GM03348 (cell line): Measurements from ENCODE around the gene ZNF732.
"Not testable (repeated sequence)": the region's sequence is repeated elsewhere in the genome, so short reads cannot be mapped to it uniquely, and the experiment has no call there.

ENCODE experiments used
- DNase-seq: peaks from one replicate; pipeline ENCODE4 v3.0.0; 2012; ENCODE audit warnings: low spot score

The ZNF732 gene

GRCh38 chr4:304969-305680 is at the start of gene ZNF732:
ZNF732 (minus strand) TSS chr4:305474; CDS start chr4:305310, 164 bp downstream.
- peak; percentile 36 for DNase-seq

GRCh38 chr4:340011-340410 is 34.7 kb upstream of the ZNF732 start:
- no peak for DNase-seq

- DNase-seq, result no peak
Observed at GRCh38 chr4:338759-339097, 33.5 kb upstream of the ZNF732 start.

- DNase-seq, result peak; percentile 58
Observed at GRCh38 chr4:337932-338758, 32.9 kb upstream of the ZNF732 start.

GRCh38 chr4:337143-337931 is 32.1 kb upstream of the ZNF732 start, which contains the start of gene ZNF141:
ZNF141 (plus strand) TSS chr4:337814; CDS start chr4:337984, 170 bp downstream.
- peak; percentile 99 for DNase-seq

- no peak for DNase-seq
Observed at GRCh38 chr4:336893-337142, 31.5 kb upstream of the ZNF732 start.

GRCh38 chr4:336099-336892 is 31.0 kb upstream of the ZNF732 start:
- peak; percentile 59 for DNase-seq

- no peak for DNase-seq
Observed at GRCh38 chr4:335515-335914, 30.2 kb upstream of the ZNF732 start.

- no peak for DNase-seq
Observed at GRCh38 chr4:328729-329128, 23.5 kb upstream of the ZNF732 start.

GRCh38 chr4:314296-314903 is 9.1 kb upstream of the ZNF732 start:
- no peak for DNase-seq

GRCh38 chr4:309807-310206 is 4.5 kb upstream of the ZNF732 start:
- no peak for DNase-seq

- no peak for DNase-seq
Observed at GRCh38 chr4:306551-306961, 1.3 kb upstream of the ZNF732 start.

DNA sequence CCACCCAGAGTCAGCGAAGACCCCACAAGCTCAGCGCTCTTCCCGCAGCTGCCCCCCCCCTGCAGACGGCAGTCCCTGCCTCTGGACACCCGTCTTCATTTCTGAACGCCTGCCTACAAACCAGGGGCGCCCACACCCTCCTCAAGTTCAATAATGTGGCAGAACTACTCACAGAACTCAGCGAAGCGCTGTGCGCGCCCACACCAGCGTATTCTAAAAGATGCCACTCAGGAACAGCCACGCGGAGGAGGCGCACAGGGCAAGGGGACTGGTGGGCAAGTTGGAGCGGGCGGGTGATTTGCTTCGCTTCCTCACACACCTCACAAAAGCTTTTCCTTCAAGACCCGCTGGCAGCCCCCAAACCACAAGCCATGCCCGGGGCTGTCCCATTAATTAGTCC is 758 bp downstream of the ZNF732 start:
- not testable (repeated sequence) for DNase-seq

DNA sequence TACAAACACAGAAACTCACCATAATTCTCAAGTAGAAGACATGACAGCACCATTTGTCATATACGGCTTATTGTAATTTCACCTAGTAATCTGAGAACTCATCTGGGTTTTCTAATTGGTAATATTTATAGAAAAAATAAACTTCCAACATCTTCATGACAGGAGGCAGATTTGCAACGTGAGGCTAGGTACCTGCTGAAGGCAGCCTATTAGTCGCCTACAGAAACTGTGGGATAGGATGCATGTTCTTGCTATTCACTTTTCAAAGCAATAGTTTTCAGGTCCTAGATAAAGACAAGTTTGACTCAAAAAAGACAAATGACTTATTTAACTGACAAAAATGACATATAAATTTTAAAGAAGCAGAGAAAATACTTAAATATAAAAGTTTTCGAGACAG is 2.9 kb downstream of the ZNF732 start:
- DNase-seq, result no peak

- no peak for DNase-seq
Observed at GRCh38 chr4:294732-295131, 10.5 kb downstream of the ZNF732 start.

GRCh38 chr4:288891-289290 is 16.4 kb downstream of the ZNF732 start:
- DNase-seq, result no peak

- DNase-seq, result no peak
Observed at GRCh38 chr4:273309-274017, 31.8 kb downstream of the ZNF732 start.

DNA sequence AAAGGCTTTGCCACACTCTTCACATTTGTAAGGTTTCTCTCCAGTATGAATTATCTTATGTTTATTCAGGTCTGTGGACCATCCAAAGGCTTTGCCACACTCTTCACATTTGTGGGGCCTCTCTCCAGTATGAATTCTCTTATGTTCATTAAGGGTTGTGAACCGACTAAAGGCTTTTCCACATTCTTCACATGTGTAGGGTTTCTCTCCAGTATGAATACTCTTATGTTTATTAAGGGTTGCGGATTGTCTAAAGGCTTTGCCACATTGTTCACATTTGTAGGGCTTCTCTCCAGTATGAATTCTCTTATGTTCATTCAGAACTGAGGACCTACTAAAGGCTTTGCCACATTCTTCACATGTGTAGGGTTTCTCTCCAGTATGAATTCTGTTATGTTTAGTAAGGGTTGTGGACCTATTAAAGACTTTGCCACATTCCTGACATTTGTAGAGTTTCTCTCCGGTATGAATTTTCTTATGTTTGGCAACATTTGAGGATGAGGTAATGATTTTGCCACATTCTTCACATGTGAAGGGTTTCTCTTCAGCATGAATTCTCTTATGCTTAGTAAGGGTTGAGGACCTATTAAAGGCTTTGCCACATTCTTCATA is 33.7 kb downstream of the ZNF732 start:
- no peak for DNase-seq

DNA sequence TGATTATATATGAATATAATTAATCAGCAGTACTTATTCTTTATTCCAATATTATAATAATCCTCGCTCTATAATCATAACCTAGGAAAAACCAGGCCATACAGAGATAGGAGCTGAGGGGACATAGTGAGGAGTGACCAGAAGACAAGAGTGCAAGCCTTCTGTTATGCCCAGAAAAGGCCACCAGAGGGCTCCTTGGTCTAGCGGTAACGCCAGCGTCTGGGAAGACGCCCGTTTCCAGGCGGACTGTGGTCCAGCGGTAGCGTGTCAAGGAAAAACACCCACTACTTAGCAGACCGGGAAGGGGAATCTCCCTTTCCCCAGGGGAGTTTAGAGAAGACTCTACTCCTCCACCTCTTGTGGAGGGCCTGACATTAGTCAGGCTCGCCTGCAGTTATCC is 46.0 kb downstream of the ZNF732 start:
- DNase-seq, result not testable (repeated sequence)

GRCh38 chr4:256492-256891 is 48.8 kb downstream of the ZNF732 start:
- DNase-seq, result no peak
